ENCODE results near the gene SHC4.

Gene SHC4

GRCh38 chr15:48777645-48778330 is 185.9 kb downstream of the SHC4 start:
- no peak for TF ChIP-seq CTCF (IDR thresholded peaks at IDR 0.05; ENCODE audit: low read depth, low read length)
- H3K4me3 ChIP-seq (replicated peaks in 1 of 2; ENCODE audit: low read depth in 2 of 2, low read length in 2 of 2), result no peak overlapping the region
- no peak for DNase-seq (ENCODE audit: low read depth in 2 of 2)

- no peak overlapping the region for H3K4me3 ChIP-seq (replicated peaks in 1 of 2; ENCODE audit: low read depth in 2 of 2, low read length in 2 of 2)
- DNase-seq (ENCODE audit: low read depth in 2 of 2), result peak in 1 of 2 donors; percentile 41
- TF ChIP-seq CTCF (IDR thresholded peaks at IDR 0.05; ENCODE audit: low read depth, low read length), result no peak
Observed at GRCh38 chr15:48775546-48775945, 188.2 kb downstream of the SHC4 start.

GRCh38 chr15:48774484-48774883 is 189.2 kb downstream of the SHC4 start:
- no peak for TF ChIP-seq CTCF (IDR thresholded peaks at IDR 0.05; ENCODE audit: low read depth, low read length)
- H3K4me3 ChIP-seq (replicated peaks in 1 of 2; ENCODE audit: low read depth in 2 of 2, low read length in 2 of 2), result no peak overlapping the region
- peak in 1 of 2 donors; percentile 42 for DNase-seq (ENCODE audit: low read depth in 2 of 2)

Data from cardiac fibroblast (primary cell).